Neuronal stem cell (in vitro differentiated cells): ENCODE measurements around the gene CCM2.
A peak's percentile ranks its signal among the peaks of the same experiment; 100 is the strongest.
"Not testable (repeated sequence)": the region's sequence is repeated elsewhere in the genome, so short reads cannot be mapped to it uniquely, and the experiment has no call there.

Experiments used
- DNase-seq: peaks from one replicate; pipeline ENCODE4 v3.0.0-alpha.2; 2013; ENCODE audit warnings: low spot score
- H2AFZ ChIP-seq: one replicate; pipeline ENCODE4 v1.6.1; 2013; ENCODE audit warnings: mild to moderate bottlenecking, low read length, inconsistent platforms
- H2AK5ac ChIP-seq: 2 replicates; pipeline ENCODE4 v1.6.1; 2013; ENCODE audit warnings: low read depth, mild to moderate bottlenecking, inconsistent platforms, low read length, moderate library complexity, mixed read lengths
- H2BK120ac ChIP-seq: 2 replicates; pipeline ENCODE4 v1.6.1; 2013; ENCODE audit warnings: low read depth, mild to moderate bottlenecking, inconsistent platforms, low read length, moderate library complexity, mixed read lengths
- H2BK12ac ChIP-seq: one replicate; pipeline ENCODE4 v1.6.1; 2013; ENCODE audit warnings: low read length, inconsistent platforms
- H2BK15ac ChIP-seq: 2 replicates; pipeline ENCODE4 v1.6.1; 2013; ENCODE audit warnings: mild to moderate bottlenecking, low read length, inconsistent platforms, mixed read lengths
- H2BK5ac ChIP-seq: one replicate; pipeline ENCODE4 v1.6.1; 2013; ENCODE audit warnings: inconsistent platforms, mild to moderate bottlenecking, low read length, moderate library complexity
- H3K14ac ChIP-seq: one replicate; pipeline ENCODE4 v1.6.1; 2013; ENCODE audit warnings: low read length, inconsistent platforms
- H3K18ac ChIP-seq: 2 replicates; pipeline ENCODE4 v1.6.1; 2013; ENCODE audit warnings: low read length, inconsistent platforms
- H3K23ac ChIP-seq: 2 replicates; pipeline ENCODE4 v1.6.1; 2013; ENCODE audit warnings: low read depth, mild to moderate bottlenecking, mixed read lengths, low read length, inconsistent platforms; ENCODE audit not compliant: poor library complexity
- H3K27ac ChIP-seq: replicated peaks from 3 replicates; pipeline ENCODE4 v1.5.1; 2013; ENCODE audit warnings: low read length, inconsistent platforms
- H3K27me3 ChIP-seq, 3 experiments: 2 replicates each; pipeline ENCODE4 v1.6.1; 2013; ENCODE audit warnings: low read length in 3 of 3, mild to moderate bottlenecking in 2 of 3, inconsistent platforms in 1 of 3, low read depth in 1 of 3, mixed read lengths in 1 of 3, moderate library complexity in 1 of 3; ENCODE audit not compliant: control insufficient read depth in 3 of 3, insufficient read depth in 3 of 3
- H3K36me3 ChIP-seq, 2 donors: replicated peaks in 1 of 2; 2 replicates each; pipeline ENCODE4 v1.6.1; 2013; ENCODE audit warnings: low read length in 2 of 2; ENCODE audit not compliant: control insufficient read depth in 2 of 2, insufficient read depth in 2 of 2
- H3K4ac ChIP-seq: 2 replicates; pipeline ENCODE4 v1.6.1; 2013; ENCODE audit warnings: inconsistent platforms, mild to moderate bottlenecking, low read length, moderate library complexity
- H3K4me1 ChIP-seq, 2 donors: 1 replicate in 1 of 2; 2 replicates in 1 of 2; pipeline ENCODE4 v1.6.1; 2013; ENCODE audit warnings: low read length in 2 of 2, low read depth in 1 of 2; ENCODE audit not compliant: control insufficient read depth in 2 of 2, insufficient read depth in 1 of 2
- H3K4me2 ChIP-seq: one replicate; pipeline ENCODE4 v1.6.1; 2013; ENCODE audit warnings: mild to moderate bottlenecking, low read length, inconsistent platforms; ENCODE audit not compliant: insufficient read depth, poor library complexity, severe bottlenecking
- H3K4me3 ChIP-seq, 2 donors: 2 replicates each; pipeline ENCODE4 v1.5.1; 2013; ENCODE audit warnings: low read length in 2 of 2, mild to moderate bottlenecking in 2 of 2, inconsistent platforms in 1 of 2, moderate library complexity in 1 of 2
- H3K79me1 ChIP-seq: one replicate; pipeline ENCODE4 v1.6.1; 2013; ENCODE audit warnings: low read depth, mild to moderate bottlenecking, inconsistent platforms, low read length, moderate library complexity
- H3K9ac ChIP-seq: one replicate; pipeline ENCODE4 v1.6.1; 2013; ENCODE audit warnings: mild to moderate bottlenecking, low read depth, low read length, inconsistent platforms; ENCODE audit not compliant: poor library complexity
- H3K9me3 ChIP-seq, 2 donors: replicated peaks in 1 of 2; 2 replicates each; pipeline versions ENCODE3 to v1.6.1; 2013; ENCODE audit warnings: low read length in 2 of 2, mild to moderate bottlenecking in 2 of 2, inconsistent platforms in 1 of 2, low read depth in 1 of 2, mixed read lengths in 1 of 2, moderate library complexity in 1 of 2; ENCODE audit not compliant: control insufficient read depth in 2 of 2, insufficient read depth in 1 of 2
- H4K8ac ChIP-seq: one replicate; pipeline ENCODE4 v1.6.1; 2013; ENCODE audit warnings: low read depth, mild to moderate bottlenecking, inconsistent platforms, low read length, moderate library complexity
- H4K91ac ChIP-seq: one replicate; pipeline ENCODE4 v1.6.1; 2013; ENCODE audit warnings: low read length, low read depth, mild to moderate bottlenecking, inconsistent platforms; ENCODE audit not compliant: poor library complexity
- WGBS, 2 donors: extraction: QIAGEN DNeasy Blood & Tissue Kit; methylation state at CpG; one replicate each; pipeline ENCODE4 v1.1.7; 2013; ENCODE audit warnings: missing lambda C conversion rate in 2 of 2, mixed read lengths in 1 of 2; ENCODE audit not compliant: insufficient read length in 2 of 2, insufficient replicate concordance in 1 of 2; ENCODE audit errors: extremely low coverage in 2 of 2; 5-methylcytosine and 5-hydroxymethylcytosine counted together

CCM2 gene

DNA sequence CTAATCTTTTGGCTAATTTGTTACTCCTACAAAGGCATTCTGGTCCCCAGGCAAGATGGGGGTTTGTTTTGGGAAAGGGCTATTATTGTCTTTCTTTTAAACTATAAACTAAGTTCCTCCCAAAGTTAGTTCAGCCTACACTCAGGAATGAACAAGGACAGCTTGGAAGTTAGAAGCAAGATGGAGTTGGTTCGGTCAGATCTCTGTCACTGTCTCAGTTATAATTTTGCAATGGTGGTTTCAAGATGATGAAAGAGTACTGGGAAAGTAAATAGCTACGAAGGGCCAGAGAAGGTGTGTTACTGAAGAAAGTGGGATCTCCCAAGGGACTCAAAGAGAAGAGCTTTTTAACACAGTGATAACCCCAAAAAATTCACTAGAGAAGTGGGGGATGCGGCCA, 10.9 kb upstream of the CCM2 start:
- no peak overlapping the region for H2BK120ac ChIP-seq
- H3K18ac ChIP-seq: no peak overlapping the region
- no peak overlapping the region for H3K27ac ChIP-seq
- H2AFZ ChIP-seq: no peak overlapping the region
- H4K8ac ChIP-seq: no peak overlapping the region
- no peak for DNase-seq
- no peak overlapping the region for H2BK12ac ChIP-seq
- H3K27me3 ChIP-seq: no peaks in the 10 kb centered on the region
- H3K14ac ChIP-seq: no peak overlapping the region
- H3K4me1 ChIP-seq: peaks cover 0 to 8% of the 10 kb centered on the region in 2 donors
- H3K36me3 ChIP-seq: peaks cover 11 to 12% of the 10 kb centered on the region in 2 donors
- H4K91ac ChIP-seq: no peak overlapping the region
- H3K79me1 ChIP-seq: no peaks in the 10 kb centered on the region
- H2BK5ac ChIP-seq: no peak overlapping the region
- H3K4ac ChIP-seq: no peak overlapping the region
- peaks cover 0 to 2% of the 10 kb centered on the region in 2 donors for H3K9me3 ChIP-seq
- no peak overlapping the region for H3K9ac ChIP-seq
- H2BK15ac ChIP-seq: no peak overlapping the region
- H3K4me2 ChIP-seq: no peak overlapping the region
- WGBS, 2 donors: no CpG with 5 or more reads among the region's 3 CpGs
- no peak overlapping the region for H2AK5ac ChIP-seq
- H3K4me3 ChIP-seq: no peak overlapping the region
- no peak overlapping the region for H3K23ac ChIP-seq

DNA sequence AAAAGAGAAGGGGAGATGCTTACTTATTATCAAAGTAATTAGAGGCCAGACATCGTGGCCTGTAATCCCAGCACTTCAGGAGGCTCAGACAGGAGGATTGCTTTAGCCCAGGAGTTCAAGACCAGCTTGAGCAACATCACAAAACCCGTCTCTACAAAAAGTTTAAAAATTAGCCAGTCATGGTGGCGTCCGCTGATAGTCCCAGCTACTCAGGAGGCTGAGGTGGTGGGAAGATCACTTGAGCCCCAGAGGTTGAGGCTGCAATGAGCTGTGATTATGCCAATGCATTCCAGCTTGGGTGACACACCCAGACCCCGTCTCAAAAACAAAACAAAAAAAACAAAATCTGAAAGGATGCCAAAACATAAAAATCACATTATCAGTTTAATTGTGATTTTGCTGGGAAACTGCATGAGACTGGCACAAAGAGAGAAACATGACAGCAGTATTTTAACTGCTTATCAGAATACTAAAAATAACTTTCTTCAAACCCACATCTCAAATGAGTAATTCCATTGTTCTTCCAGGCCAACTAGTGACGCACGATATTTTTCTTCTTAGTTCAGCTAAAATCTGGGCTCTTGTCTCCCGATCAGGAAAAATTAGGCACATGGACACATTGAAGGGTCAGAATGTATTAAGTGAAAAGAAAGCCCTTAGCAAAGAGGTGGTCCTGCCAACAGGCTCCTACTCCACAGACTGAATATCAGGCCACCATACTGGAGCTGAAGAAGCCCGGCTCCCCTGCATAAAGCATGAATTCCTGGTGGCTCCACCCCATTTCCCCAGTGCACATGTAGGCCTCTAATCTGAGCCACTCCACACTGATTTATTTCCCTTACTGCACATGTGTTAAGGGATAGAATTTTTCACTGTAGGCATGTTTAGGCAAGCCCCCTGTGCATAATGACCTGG, 9.6 kb upstream of the CCM2 start:
- no peak overlapping the region for H3K27ac ChIP-seq
- WGBS, 2 donors: no CpG with 5 or more reads among the region's 9 CpGs

DNA sequence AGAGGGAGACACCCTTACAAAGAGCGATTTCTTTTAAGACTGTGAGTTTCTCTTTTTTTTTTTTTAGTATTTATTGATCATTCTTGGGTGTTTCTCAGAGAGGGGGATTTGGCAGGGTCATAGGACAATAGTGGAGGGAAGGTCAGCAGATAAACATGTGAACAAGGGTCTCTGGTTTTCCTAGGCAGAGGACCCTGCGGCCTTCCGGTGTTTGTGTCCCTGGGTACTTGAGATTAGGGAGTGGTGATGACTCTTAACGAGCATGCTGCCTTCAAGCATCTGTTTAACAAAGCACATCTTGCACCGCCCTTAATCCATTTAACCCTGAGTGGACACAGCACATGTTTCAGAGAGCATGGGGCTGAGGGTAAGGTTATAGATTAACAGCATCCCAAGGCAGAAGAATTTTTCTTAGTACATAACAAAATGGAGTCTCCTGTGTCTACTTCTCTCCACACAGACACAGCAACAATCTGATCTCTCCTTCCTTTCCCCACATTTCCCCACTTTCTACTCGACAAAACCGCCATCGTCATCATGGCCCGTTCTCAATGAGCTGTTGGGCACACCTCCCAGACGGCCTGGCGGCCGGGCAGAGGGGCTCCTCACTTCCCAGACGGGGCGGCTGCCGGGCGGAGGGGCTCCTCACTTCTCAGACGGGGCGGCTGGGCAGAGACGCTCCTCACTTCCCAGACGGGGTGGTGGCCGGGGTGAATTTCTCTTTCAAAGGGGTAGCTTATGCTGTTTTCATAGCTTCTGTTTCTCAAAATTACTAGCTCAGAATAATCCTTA, 7.8 kb upstream of the CCM2 start:
- not testable (repeated sequence) for H2AFZ ChIP-seq, H4K91ac ChIP-seq, H3K4me2 ChIP-seq, H3K23ac ChIP-seq, H2BK5ac ChIP-seq, H4K8ac ChIP-seq, H3K9ac ChIP-seq, H3K79me1 ChIP-seq, H3K27ac ChIP-seq, H3K27me3 ChIP-seq, H3K9me3 ChIP-seq, H3K14ac ChIP-seq, H2BK15ac ChIP-seq, H3K36me3 ChIP-seq, H2BK120ac ChIP-seq, H3K18ac ChIP-seq, H3K4me3 ChIP-seq, H3K4me1 ChIP-seq, H2BK12ac ChIP-seq, H2AK5ac ChIP-seq, H3K4ac ChIP-seq, DNase-seq
- WGBS, 2 donors: no CpG with 5 or more reads among the region's 21 CpGs

More for the DNA sequence above, 9.6 kb upstream of the CCM2 start:
- H3K4me2 ChIP-seq: no peak overlapping the region
- no peak overlapping the region for H2BK15ac ChIP-seq
- no peak overlapping the region for H3K14ac ChIP-seq
- no peak overlapping the region for H4K8ac ChIP-seq
- H3K18ac ChIP-seq: no peak overlapping the region
- H3K79me1 ChIP-seq: no peaks in the 10 kb centered on the region
- H3K4me3 ChIP-seq: no peak overlapping the region
- no peak overlapping the region for H3K4ac ChIP-seq
- H2AFZ ChIP-seq: peak overlapping the region; percentile 48
- H3K9ac ChIP-seq: no peak overlapping the region
- no peaks in the 10 kb centered on the region for H3K27me3 ChIP-seq
- H3K4me1 ChIP-seq: peaks cover 0 to under 1% of the 10 kb centered on the region in 2 donors
- H2BK12ac ChIP-seq: no peak overlapping the region
- no peak overlapping the region for H2BK120ac ChIP-seq
- peaks cover 0 to 2% of the 10 kb centered on the region in 2 donors for H3K9me3 ChIP-seq
- no peak for DNase-seq
- no peak overlapping the region for H2BK5ac ChIP-seq
- peaks cover 0 to under 1% of the 10 kb centered on the region in 2 donors for H3K36me3 ChIP-seq
- H3K23ac ChIP-seq: no peak overlapping the region
- H2AK5ac ChIP-seq: no peak overlapping the region
- H4K91ac ChIP-seq: no peak overlapping the region
